Peyer's patch (tissue), 4 donors: ENCODE measurements around the gene FAM50B. TPM values are rescaled to one million over a fixed set of nuclear protein-coding genes. Genes with fewer than 3 reads are reported as not detected.
A peak's percentile ranks its signal among the peaks of the same experiment; 100 is the strongest.

ENCODE experiments used
- DNase-seq, 3 donors: peaks; one replicate each; pipeline ENCODE4 v3.0.0-alpha.2; 2017 to 2019
- H3K27ac ChIP-seq, 4 donors: fragments of 200-600 bp; sonication (generic); one replicate each; pipeline ENCODE4 v1.5.1; 2016 to 2019
- H3K27me3 ChIP-seq, 2 donors: fragments of 200-600 bp; sonication (generic); one replicate each; pipeline ENCODE4 v1.5.1; 2019
- H3K36me3 ChIP-seq, 3 donors: fragments of 200-600 bp; sonication (generic); one replicate each; pipeline ENCODE4 v1.5.1; 2016 to 2019
- H3K4me1 ChIP-seq, 4 donors: fragments of 200-600 bp; sonication (generic); one replicate each; pipeline ENCODE4 v1.5.1; 2016 to 2019
- H3K4me3 ChIP-seq, 4 donors: fragments of 200-600 bp; sonication (generic); 1 replicate in 3 of 4; 2 replicates in 1 of 4; pipeline ENCODE4 v1.5.1; 2016 to 2019; ENCODE audit warnings: mild to moderate bottlenecking in 1 of 4
- H3K9me3 ChIP-seq, 4 donors: fragments of 200-600 bp; sonication (generic); one replicate each; pipeline ENCODE4 v1.5.1; 2016 to 2019; ENCODE audit warnings: mild to moderate bottlenecking in 1 of 4
- POLR2A ChIP-seq, 2 donors: fragments of 450-650 bp; IDR thresholded peaks; one replicate each; pipeline ENCODE4 v1.5.1; 2017; ENCODE audit warnings: antibody characterized with exemption in 2 of 2, mild to moderate bottlenecking in 2 of 2, moderate library complexity in 2 of 2
- total RNA-seq, 4 donors: library from RNA; depleted of rRNA; stranded (reverse); fragments of >200 nt; gene quantifications; one replicate each; pipeline ENCODE4 v1.1.0, GENCODE V29; 2016
- TF ChIP-seq, protein P1 (sequence below), 6 experiments: fragments of 450-650 bp in 4 of 6; fragments of 200-600 bp in 2 of 6; sonication (generic) in 1 of 6; IDR thresholded peaks; one replicate each; pipeline ENCODE4 v1.5.1; 2017 to 2019; ENCODE audit warnings: antibody characterized with exemption in 6 of 6, mild to moderate bottlenecking in 3 of 6, moderate library complexity in 1 of 6

FAM50B gene
- total RNA-seq, 4 donors from 2014 or later, result 3.3 to 10.7 (median 4.7) TPM

GRCh38 chr6:3822747-3823445 lies 26.3 kb upstream of the FAM50B start:
- Histone ChIP-seq H3K9me3 (no peaks in the 10 kb centered on the region), H3K27ac (no peak overlapping the region), H3K27me3 (no peaks in the 10 kb centered on the region), H3K4me3 (no peak overlapping the region), H3K36me3 (no peaks in the 10 kb centered on the region), H3K4me1 (peaks cover 0 to 18% (median 0%) of the 10 kb centered on the region in 4 donors)
- TF ChIP-seq POLR2A (IDR thresholded peaks at IDR 0.05), result no peak
- TF ChIP-seq, protein P1, sequence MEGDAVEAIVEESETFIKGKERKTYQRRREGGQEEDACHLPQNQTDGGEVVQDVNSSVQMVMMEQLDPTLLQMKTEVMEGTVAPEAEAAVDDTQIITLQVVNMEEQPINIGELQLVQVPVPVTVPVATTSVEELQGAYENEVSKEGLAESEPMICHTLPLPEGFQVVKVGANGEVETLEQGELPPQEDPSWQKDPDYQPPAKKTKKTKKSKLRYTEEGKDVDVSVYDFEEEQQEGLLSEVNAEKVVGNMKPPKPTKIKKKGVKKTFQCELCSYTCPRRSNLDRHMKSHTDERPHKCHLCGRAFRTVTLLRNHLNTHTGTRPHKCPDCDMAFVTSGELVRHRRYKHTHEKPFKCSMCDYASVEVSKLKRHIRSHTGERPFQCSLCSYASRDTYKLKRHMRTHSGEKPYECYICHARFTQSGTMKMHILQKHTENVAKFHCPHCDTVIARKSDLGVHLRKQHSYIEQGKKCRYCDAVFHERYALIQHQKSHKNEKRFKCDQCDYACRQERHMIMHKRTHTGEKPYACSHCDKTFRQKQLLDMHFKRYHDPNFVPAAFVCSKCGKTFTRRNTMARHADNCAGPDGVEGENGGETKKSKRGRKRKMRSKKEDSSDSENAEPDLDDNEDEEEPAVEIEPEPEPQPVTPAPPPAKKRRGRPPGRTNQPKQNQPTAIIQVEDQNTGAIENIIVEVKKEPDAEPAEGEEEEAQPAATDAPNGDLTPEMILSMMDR (IDR thresholded peaks at IDR 0.05), result no peak
- DNase-seq, result no peak

DNA sequence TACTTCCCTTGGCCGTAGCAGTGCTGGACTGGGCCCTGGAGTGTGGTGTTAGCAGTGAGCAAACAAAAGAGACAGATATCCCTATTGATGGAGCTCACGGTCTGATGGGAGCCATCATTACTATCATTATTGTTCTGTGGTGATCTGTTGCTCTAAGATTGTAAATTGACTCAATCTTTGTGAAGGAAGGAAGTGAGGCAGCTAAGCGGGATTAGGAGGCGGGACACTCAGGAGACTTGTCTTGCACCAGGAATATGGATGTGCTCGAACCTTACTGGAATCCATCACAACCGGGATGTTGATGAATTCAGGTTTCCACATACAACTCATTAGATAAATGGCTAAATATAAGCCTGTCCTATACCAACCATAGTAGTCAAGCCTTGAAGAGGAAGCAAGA lies 25.5 kb upstream of the FAM50B start:
- no peak for DNase-seq
- no peaks in the 10 kb centered on the region for H3K36me3 ChIP-seq
- TF ChIP-seq, protein P1 (IDR thresholded peaks at IDR 0.05), result no peak
- TF ChIP-seq POLR2A (IDR thresholded peaks at IDR 0.05), result no peak
- H3K9me3 ChIP-seq, result no peaks in the 10 kb centered on the region
- no peaks in the 10 kb centered on the region for H3K27me3 ChIP-seq
- peaks cover 0 to 18% (median 0%) of the 10 kb centered on the region in 4 donors for H3K4me1 ChIP-seq
- no peak overlapping the region for H3K4me3 ChIP-seq
- no peak overlapping the region for H3K27ac ChIP-seq

- H3K27ac ChIP-seq, result peak overlapping the region; percentile 52 to 85 (median 70)
- H3K27me3 ChIP-seq, result no peaks in the 10 kb centered on the region
- TF ChIP-seq POLR2A (IDR thresholded peaks at IDR 0.05), result no peak
- TF ChIP-seq, protein P1 (IDR thresholded peaks at IDR 0.05), result no peak
- DNase-seq, result peak in 1 of 3 donors; percentile 51
- no peak overlapping the region for H3K4me3 ChIP-seq
- H3K36me3 ChIP-seq, result no peaks in the 10 kb centered on the region
- no peaks in the 10 kb centered on the region for H3K9me3 ChIP-seq
- peaks cover 0 to 18% (median 0%) of the 10 kb centered on the region in 4 donors for H3K4me1 ChIP-seq
Observed at GRCh38 chr6:3825331-3825831, 23.8 kb upstream of the FAM50B start.

DNA sequence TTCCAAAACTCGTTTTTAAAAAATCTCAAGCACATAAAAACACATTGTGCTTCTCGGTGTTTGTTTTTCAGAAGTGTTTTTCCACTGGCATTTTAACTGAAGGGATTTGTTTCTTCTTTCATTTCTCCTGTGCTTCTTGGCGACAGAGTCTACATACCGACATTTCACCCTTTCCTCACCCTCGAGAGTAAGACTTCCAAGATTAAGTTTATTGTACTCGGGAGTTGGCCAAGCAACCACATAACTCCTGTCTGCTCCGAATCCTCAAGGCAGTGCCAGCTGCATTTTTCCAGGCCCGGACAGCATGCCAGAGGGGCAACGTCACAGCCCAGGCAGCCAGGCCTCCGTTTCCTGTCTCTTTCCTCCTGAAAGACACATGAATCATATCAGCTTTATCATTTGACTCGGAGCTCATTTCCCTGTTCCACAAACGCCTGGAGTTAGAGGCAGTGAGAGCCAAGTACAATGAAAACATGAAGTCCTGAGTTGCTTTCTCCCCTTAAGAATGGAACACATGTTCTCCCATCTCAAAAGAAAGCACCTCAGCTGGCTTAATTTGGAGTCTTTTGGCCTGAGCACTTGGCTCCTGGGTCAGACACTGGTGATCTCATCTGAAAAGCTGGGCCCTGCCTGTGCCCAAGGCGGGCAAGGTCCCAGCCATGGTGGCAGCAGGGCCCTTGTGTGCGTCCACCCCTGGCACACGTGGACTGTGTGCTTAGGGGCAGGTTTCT lies 23.2 kb upstream of the FAM50B start:
- H3K4me1 ChIP-seq, result peaks cover 0 to 18% (median 0%) of the 10 kb centered on the region in 4 donors
- peak in 2 of 3 donors; percentile 76 to 85 for DNase-seq
- H3K9me3 ChIP-seq, result no peaks in the 10 kb centered on the region
- H3K4me3 ChIP-seq, result no peak overlapping the region
- TF ChIP-seq, protein P1 (IDR thresholded peaks at IDR 0.05), result no peak
- TF ChIP-seq POLR2A (IDR thresholded peaks at IDR 0.05), result no peak
- H3K27ac ChIP-seq, result peak overlapping the region; percentile 52 to 85 (median 70)
- no peaks in the 10 kb centered on the region for H3K27me3 ChIP-seq
- H3K36me3 ChIP-seq, result no peaks in the 10 kb centered on the region

GRCh38 chr6:3829285-3829684 lies 19.9 kb upstream of the FAM50B start:
- DNase-seq, result no peak
- H3K4me3 ChIP-seq, result no peak overlapping the region
- no peaks in the 10 kb centered on the region for H3K36me3 ChIP-seq
- H3K4me1 ChIP-seq, result peaks cover 0 to 18% (median 0%) of the 10 kb centered on the region in 4 donors
- H3K27ac ChIP-seq, result no peak overlapping the region
- H3K27me3 ChIP-seq, result no peaks in the 10 kb centered on the region
- H3K9me3 ChIP-seq, result no peaks in the 10 kb centered on the region
- TF ChIP-seq, protein P1 (IDR thresholded peaks at IDR 0.05), result no peak
- TF ChIP-seq POLR2A (IDR thresholded peaks at IDR 0.05), result no peak
